Superior temporal gyrus (tissue), 1 donor: ENCODE results near the gene TXNRD3.

Experiments used
- DNase-seq: peaks from one replicate; pipeline ENCODE4 v3.0.0-alpha.2; 2016; ENCODE audit errors: extremely low spot score

TXNRD3 gene

GRCh38 chr3:126672340-126672739, 17.4 kb upstream of the TXNRD3 start:
- no peak for DNase-seq

- no peak for DNase-seq
These were observed 16.6 kb upstream of the TXNRD3 start for GRCh38 chr3:126671521-126671920.

GRCh38 chr3:126668450-126669401, 13.8 kb upstream of the TXNRD3 start:
- DNase-seq, result no peak

- no peak for DNase-seq
These were observed 12.9 kb upstream of the TXNRD3 start for GRCh38 chr3:126667631-126668449.

- DNase-seq, result no peak
These were observed 12.0 kb upstream of the TXNRD3 start for GRCh38 chr3:126666658-126667528.

GRCh38 chr3:126665959-126666657, 11.2 kb upstream of the TXNRD3 start:
- DNase-seq, result no peak

GRCh38 chr3:126665221-126665936, 10.5 kb upstream of the TXNRD3 start:
- no peak for DNase-seq

GRCh38 chr3:126664591-126665214, 9.8 kb upstream of the TXNRD3 start:
- no peak for DNase-seq

- DNase-seq, result no peak
These were observed 8.8 kb upstream of the TXNRD3 start for GRCh38 chr3:126663750-126664149.

- no peak for DNase-seq
These were observed 8.3 kb upstream of the TXNRD3 start for GRCh38 chr3:126663257-126663656.

GRCh38 chr3:126661532-126662364, 6.8 kb upstream of the TXNRD3 start:
- DNase-seq, result no peak

GRCh38 chr3:126659915-126660886, 5.3 kb upstream of the TXNRD3 start:
- no peak for DNase-seq

GRCh38 chr3:126658584-126658983, 3.7 kb upstream of the TXNRD3 start:
- no peak for DNase-seq

- DNase-seq, result no peak
These were observed 3.0 kb upstream of the TXNRD3 start for GRCh38 chr3:126657901-126658300.

GRCh38 chr3:126656371-126657134, 1.6 kb upstream of the TXNRD3 start:
- no peak for DNase-seq

- DNase-seq, result no peak
These were observed 963 bp upstream of the TXNRD3 start for GRCh38 chr3:126655887-126656286.

- DNase-seq, result no peak
These were observed 5.3 kb downstream of the TXNRD3 start for GRCh38 chr3:126649556-126650092.
